Measurements from ENCODE around the gene PHKB.

- TF ChIP-seq EZH2 (IDR thresholded peaks at IDR 0.05; ENCODE audit: borderline replicate concordance, insufficient read depth, low read depth, low read length, poor library complexity, severe bottlenecking), result no peak
- TF ChIP-seq, protein P1, sequence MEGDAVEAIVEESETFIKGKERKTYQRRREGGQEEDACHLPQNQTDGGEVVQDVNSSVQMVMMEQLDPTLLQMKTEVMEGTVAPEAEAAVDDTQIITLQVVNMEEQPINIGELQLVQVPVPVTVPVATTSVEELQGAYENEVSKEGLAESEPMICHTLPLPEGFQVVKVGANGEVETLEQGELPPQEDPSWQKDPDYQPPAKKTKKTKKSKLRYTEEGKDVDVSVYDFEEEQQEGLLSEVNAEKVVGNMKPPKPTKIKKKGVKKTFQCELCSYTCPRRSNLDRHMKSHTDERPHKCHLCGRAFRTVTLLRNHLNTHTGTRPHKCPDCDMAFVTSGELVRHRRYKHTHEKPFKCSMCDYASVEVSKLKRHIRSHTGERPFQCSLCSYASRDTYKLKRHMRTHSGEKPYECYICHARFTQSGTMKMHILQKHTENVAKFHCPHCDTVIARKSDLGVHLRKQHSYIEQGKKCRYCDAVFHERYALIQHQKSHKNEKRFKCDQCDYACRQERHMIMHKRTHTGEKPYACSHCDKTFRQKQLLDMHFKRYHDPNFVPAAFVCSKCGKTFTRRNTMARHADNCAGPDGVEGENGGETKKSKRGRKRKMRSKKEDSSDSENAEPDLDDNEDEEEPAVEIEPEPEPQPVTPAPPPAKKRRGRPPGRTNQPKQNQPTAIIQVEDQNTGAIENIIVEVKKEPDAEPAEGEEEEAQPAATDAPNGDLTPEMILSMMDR (IDR thresholded peaks at IDR 0.05), result no peak
Observed at GRCh38 chr16:47705266-47705665, 244.1 kb downstream of the PHKB start.

Data from B cell (primary cell).